ENCODE results near the gene RTTN.
A peak's percentile ranks its signal among the peaks of the same experiment; 100 is the strongest.

RTTN gene

DNA sequence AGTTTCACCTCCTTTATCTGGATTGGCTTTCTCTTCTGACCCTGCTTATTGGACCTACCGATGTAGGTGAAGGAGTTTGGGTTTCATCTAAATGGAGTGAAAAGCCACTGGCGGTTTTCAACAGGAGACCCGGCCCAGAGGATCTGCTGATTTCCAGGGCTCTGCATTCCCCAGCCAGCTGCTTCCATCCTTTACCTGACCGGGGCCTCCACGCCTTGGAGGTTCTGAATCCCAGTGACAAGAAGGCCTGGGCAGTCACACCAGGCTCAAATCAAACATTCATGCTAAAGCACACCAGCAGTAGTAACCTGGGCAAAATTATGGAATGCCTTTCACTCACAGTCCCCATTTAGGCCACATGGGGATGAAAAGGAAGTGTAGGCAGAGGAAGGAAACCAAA lies 30.0 kb upstream of the RTTN start:
- TF ChIP-seq MYC (IDR thresholded peaks at IDR 0.05; ENCODE audit: low read depth, low read length) (no peak), POLR2A (IDR thresholded peaks at IDR 0.05; ENCODE audit: extremely low read depth, insufficient read length) (no peak)
- TF ChIP-seq, protein P1, sequence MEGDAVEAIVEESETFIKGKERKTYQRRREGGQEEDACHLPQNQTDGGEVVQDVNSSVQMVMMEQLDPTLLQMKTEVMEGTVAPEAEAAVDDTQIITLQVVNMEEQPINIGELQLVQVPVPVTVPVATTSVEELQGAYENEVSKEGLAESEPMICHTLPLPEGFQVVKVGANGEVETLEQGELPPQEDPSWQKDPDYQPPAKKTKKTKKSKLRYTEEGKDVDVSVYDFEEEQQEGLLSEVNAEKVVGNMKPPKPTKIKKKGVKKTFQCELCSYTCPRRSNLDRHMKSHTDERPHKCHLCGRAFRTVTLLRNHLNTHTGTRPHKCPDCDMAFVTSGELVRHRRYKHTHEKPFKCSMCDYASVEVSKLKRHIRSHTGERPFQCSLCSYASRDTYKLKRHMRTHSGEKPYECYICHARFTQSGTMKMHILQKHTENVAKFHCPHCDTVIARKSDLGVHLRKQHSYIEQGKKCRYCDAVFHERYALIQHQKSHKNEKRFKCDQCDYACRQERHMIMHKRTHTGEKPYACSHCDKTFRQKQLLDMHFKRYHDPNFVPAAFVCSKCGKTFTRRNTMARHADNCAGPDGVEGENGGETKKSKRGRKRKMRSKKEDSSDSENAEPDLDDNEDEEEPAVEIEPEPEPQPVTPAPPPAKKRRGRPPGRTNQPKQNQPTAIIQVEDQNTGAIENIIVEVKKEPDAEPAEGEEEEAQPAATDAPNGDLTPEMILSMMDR (IDR thresholded peaks at IDR 0.05; ENCODE audit: low read depth, low read length) = no peak
- TF ChIP-seq, protein P2, sequence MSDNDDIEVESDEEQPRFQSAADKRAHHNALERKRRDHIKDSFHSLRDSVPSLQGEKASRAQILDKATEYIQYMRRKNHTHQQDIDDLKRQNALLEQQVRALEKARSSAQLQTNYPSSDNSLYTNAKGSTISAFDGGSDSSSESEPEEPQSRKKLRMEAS (IDR thresholded peaks at IDR 0.05; ENCODE audit: low read depth, low read length) = no peak
- no peak overlapping the region for H3K4me3 ChIP-seq (ENCODE audit: low read depth, low read length)
- DNase-seq (ENCODE audit: low read depth) = no peak

DNA sequence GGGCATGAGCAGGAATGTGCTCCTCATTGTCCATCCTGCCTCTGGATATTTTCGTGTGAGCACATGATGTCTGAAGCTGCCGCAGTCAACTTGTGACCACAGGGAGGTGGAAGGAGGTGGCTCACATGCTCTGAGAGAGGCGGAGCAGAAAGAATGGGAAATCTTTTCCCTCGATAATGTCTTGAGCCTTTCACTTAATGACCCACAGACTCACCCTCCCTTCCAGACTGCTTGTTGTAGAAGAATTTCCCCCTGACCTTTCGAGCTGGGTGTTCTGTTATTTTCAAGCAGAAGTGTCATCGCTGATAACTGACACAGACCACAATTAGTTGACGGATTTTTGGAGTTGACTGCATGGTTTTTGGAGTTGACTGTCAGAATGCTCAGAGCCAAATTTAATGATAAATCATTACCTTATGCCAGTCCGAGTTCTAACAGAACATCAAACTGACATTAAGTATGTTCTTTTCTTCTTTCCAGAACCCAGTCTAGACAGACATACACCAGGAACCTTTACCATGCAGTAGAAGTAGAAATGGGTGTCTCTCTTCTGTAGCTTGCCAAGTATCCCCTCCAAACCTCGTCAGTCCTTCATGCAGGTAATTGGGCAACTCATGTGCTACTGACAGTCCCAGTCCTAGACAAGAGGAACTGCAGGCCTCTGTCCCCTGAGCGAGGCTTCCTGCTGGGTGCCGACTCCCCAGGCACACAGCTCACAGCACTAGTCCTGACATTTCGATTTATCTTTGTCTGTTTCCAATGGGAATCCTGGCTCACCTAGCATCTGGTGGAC lies 29.4 kb upstream of the RTTN start:
- DNase-seq (ENCODE audit: low read depth) = peak; percentile 20
- no peak overlapping the region for H3K4me3 ChIP-seq (ENCODE audit: low read depth, low read length)
- TF ChIP-seq POLR2A (IDR thresholded peaks at IDR 0.05; ENCODE audit: extremely low read depth, insufficient read length) (no peak), MYC (IDR thresholded peaks at IDR 0.05; ENCODE audit: low read depth, low read length) (no peak)
- TF ChIP-seq, protein P1 (IDR thresholded peaks at IDR 0.05; ENCODE audit: low read depth, low read length) = no peak
- TF ChIP-seq, protein P2 (IDR thresholded peaks at IDR 0.05; ENCODE audit: low read depth, low read length) = no peak

DNA sequence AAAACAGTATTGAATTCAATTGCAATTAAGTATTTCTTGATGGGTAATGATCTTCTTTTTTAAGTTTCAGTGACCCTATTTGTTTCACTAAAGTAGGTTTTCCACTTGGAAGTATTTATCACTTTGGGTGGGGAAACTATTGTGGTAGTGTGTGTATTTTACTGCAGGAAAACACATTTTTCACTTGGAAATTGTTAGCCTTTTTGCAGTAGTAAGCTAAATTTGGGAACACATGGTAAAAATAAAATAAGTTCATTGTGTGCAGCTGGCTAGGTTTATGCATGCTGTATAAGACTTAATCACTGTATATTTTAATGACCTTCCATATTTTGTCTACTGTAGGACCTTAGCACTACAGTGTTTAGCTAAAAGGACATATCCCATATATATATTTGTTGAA lies 28.5 kb upstream of the RTTN start:
- DNase-seq (ENCODE audit: low read depth) = no peak
- TF ChIP-seq, protein P2 (IDR thresholded peaks at IDR 0.05; ENCODE audit: low read depth, low read length) = no peak
- TF ChIP-seq, protein P1 (IDR thresholded peaks at IDR 0.05; ENCODE audit: low read depth, low read length) = no peak
- H3K4me3 ChIP-seq (ENCODE audit: low read depth, low read length) = no peak overlapping the region

DNA sequence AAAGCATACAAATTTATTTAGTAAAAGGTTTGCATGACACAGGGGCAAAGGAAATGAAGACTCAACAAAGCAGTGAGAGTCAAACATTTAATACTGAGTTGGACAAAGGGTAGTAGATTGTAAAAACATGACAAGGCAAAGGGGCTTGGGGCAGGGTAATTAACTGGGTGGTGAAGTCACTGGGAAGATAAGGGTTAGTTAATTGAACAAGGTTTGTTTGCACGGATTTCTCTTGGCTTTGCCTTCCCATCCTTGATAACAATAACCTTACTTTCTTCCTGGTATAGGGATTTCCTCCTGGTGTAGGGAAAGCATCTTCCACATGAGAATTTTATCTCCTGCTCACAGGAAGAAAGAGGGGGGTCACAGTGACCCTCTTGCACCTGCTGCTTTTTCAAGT lies 26.8 kb upstream of the RTTN start:
- no peak overlapping the region for H3K4me3 ChIP-seq (ENCODE audit: low read depth, low read length)
- DNase-seq (ENCODE audit: low read depth) = no peak
- TF ChIP-seq, protein P1 (IDR thresholded peaks at IDR 0.05; ENCODE audit: low read depth, low read length) = no peak
- TF ChIP-seq POLR2A (IDR thresholded peaks at IDR 0.05; ENCODE audit: extremely low read depth, insufficient read length) (no peak), MYC (IDR thresholded peaks at IDR 0.05; ENCODE audit: low read depth, low read length) (no peak)
- TF ChIP-seq, protein P2 (IDR thresholded peaks at IDR 0.05; ENCODE audit: low read depth, low read length) = no peak

DNA sequence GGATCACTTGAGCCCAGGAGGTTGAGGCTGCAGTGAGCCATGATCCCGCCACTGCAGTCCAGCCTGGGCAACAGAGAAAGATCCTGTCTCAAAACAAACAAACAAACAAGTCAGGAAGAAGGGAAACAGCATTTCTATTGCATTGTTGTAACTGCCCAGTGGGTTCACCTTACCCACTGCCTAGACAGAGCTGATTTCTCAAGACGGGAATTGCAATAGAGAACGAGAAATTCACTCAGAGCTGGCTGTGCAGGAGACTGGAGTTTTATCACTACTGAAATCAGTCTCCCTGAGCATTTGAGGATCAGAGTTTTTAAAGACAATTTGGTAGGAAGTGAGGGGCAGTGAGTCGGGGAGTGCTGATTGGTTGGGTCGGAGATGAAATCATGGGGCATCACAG lies 24.2 kb upstream of the RTTN start:
- DNase-seq (ENCODE audit: low read depth) = no peak
- no peak overlapping the region for H3K4me3 ChIP-seq (ENCODE audit: low read depth, low read length)
- TF ChIP-seq, protein P1 (IDR thresholded peaks at IDR 0.05; ENCODE audit: low read depth, low read length) = no peak
- TF ChIP-seq POLR2A (IDR thresholded peaks at IDR 0.05; ENCODE audit: extremely low read depth, insufficient read length) = no peak
- TF ChIP-seq MYC (IDR thresholded peaks at IDR 0.05; ENCODE audit: low read depth, low read length) = no peak
- TF ChIP-seq, protein P2 (IDR thresholded peaks at IDR 0.05; ENCODE audit: low read depth, low read length) = no peak
